ENCODE results near the gene ZNF266.

GRCh38 chr19:9435279-9436268 lies at the start of gene ZNF266:
- TF ChIP-seq CTCF (conservative IDR thresholded peaks at IDR 0.05) (peak; percentile 68), ZFX (IDR thresholded peaks at IDR 0.05) (peak; percentile 74)
